Type B pancreatic cell (in vitro differentiated cells): ENCODE measurements around the gene PPIL1. TPM values are rescaled to one million over a fixed set of nuclear protein-coding genes. Genes with fewer than 3 reads are reported as not detected.
A peak's percentile ranks its signal among the peaks of the same experiment; 100 is the strongest.

Source experiments
- DNase-seq: peaks from one replicate; pipeline ENCODE4 v3.0.0; 2021; ENCODE audit warnings: mixed read lengths; ENCODE audit not compliant: unreplicated experiment; ENCODE audit errors: extremely low spot score
- H3K27ac Mint-ChIP-seq: 2 replicates; pipeline ENCODE4 v1.8.0; 2021; ENCODE audit warnings: mild to moderate bottlenecking, mixed read lengths
- H3K27me3 Mint-ChIP-seq: 2 replicates; pipeline ENCODE4 v1.8.0; 2021; ENCODE audit warnings: mixed read lengths
- H3K36me3 Mint-ChIP-seq: 2 replicates; pipeline ENCODE4 v1.8.0; 2021; ENCODE audit warnings: mixed read lengths
- H3K4me1 Mint-ChIP-seq: one replicate; pipeline ENCODE4 v1.8.0; 2021; ENCODE audit warnings: mixed read lengths; ENCODE audit not compliant: unreplicated experiment
- H3K4me3 Mint-ChIP-seq: 2 replicates; pipeline ENCODE4 v1.8.0; 2021; ENCODE audit warnings: mild to moderate bottlenecking, mixed read lengths
- H3K9me3 Mint-ChIP-seq: 2 replicates; pipeline ENCODE4 v1.8.0; 2021; ENCODE audit warnings: mixed read lengths
- total RNA-seq: library from RNA; stranded (reverse); gene quantifications from 2 replicates; pipeline ENCODE4 v1.2.1, GENCODE V29; 2021; ENCODE audit warnings: low replicate concordance
- TF ChIP-seq, protein P1 (sequence below): fragments of 200-600 bp; sonication (generic); conservative IDR thresholded peaks from 2 replicates; pipeline ENCODE4 v1.5.0; 2021; ENCODE audit warnings: antibody characterized with exemption, mild to moderate bottlenecking

PPIL1 gene
- total RNA-seq, 1 donor from 2014 or later: 50.4 TPM

DNA sequence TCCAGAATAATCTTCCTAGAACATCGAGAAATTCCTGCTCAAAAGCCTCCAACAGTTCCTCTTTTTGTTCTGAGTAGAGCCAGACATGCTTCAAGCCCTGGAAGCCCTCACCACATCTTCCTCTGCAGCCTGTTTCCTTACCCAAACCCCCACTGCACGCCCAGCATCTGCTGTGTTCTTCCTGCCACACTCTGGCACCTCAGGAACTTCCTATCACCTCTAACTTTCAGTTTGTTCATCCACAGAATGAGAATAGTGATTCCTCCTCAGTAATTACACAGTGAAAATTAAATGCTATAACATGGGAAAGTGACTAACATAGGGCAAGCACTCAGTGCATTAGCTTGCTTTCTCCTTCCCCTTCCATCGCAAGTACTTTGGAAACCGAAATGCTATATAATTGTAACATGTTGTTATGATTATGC, 37.4 kb upstream of the PPIL1 start:
- Mint-ChIP-seq H3K27ac (no peak overlapping the region), H3K4me3 (no peak overlapping the region), H3K9me3 (no peaks in the 10 kb centered on the region), H3K4me1 (peaks cover 29% of the 10 kb centered on the region), H3K27me3 (no peaks in the 10 kb centered on the region), H3K36me3 (peaks cover 23% of the 10 kb centered on the region)
- DNase-seq: no peak
- TF ChIP-seq, protein P1, sequence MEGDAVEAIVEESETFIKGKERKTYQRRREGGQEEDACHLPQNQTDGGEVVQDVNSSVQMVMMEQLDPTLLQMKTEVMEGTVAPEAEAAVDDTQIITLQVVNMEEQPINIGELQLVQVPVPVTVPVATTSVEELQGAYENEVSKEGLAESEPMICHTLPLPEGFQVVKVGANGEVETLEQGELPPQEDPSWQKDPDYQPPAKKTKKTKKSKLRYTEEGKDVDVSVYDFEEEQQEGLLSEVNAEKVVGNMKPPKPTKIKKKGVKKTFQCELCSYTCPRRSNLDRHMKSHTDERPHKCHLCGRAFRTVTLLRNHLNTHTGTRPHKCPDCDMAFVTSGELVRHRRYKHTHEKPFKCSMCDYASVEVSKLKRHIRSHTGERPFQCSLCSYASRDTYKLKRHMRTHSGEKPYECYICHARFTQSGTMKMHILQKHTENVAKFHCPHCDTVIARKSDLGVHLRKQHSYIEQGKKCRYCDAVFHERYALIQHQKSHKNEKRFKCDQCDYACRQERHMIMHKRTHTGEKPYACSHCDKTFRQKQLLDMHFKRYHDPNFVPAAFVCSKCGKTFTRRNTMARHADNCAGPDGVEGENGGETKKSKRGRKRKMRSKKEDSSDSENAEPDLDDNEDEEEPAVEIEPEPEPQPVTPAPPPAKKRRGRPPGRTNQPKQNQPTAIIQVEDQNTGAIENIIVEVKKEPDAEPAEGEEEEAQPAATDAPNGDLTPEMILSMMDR: no peak

DNA sequence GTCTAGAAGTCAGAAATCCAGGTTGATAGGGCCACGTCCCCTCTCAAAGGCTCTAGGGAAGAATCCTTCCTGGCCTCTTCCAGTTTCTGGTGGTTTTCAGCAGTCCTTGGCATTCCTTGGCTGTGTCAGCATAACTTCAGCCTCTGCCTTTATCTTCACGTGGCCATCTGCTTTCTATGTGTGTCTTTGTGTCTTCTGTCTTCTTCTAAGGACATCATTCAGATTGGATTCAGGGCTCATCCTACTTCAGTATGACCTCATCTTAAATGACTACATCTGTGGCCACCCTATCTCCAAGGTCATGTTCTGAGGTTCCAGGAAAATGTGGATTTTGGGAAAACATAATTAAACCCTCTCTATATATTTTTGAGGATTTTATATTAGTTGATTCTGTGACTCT, 34.1 kb upstream of the PPIL1 start:
- TF ChIP-seq, protein P1: no peak
- H3K27me3 Mint-ChIP-seq: no peaks in the 10 kb centered on the region

DNA sequence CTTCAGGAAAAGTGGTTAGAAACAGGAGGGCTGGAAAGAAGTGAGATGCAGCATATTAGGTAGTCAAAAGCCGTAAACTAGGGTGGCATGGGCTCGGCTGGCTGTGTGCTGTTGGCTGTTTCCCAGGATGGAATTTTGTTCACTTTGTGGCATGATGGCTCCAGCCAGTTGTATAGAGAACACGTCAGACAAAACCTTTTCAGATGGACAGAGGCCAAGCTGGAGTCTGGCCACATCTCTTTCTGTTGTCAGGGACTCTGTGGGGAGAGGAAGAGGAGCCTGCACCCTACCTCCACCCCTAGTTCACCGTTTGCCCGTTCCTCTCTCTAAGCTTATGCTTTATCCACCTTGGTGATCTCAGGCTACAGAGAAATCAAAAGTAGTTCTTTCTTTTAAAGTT, 33.2 kb upstream of the PPIL1 start:
- peaks cover 23% of the 10 kb centered on the region for H3K36me3 Mint-ChIP-seq
- H3K4me1 Mint-ChIP-seq: peaks cover 12% of the 10 kb centered on the region
- no peaks in the 10 kb centered on the region for H3K27me3 Mint-ChIP-seq
- H3K27ac Mint-ChIP-seq: peak overlapping the region; percentile 32
- no peak overlapping the region for H3K4me3 Mint-ChIP-seq
- DNase-seq: no peak
- TF ChIP-seq, protein P1: no peak
- no peaks in the 10 kb centered on the region for H3K9me3 Mint-ChIP-seq

More for the DNA sequence above, 34.1 kb upstream of the PPIL1 start:
- Mint-ChIP-seq H3K4me3 (no peak overlapping the region), H3K9me3 (no peaks in the 10 kb centered on the region), H3K36me3 (peaks cover 20% of the 10 kb centered on the region), H3K4me1 (peaks cover 12% of the 10 kb centered on the region), H3K27ac (no peak overlapping the region)
- no peak for DNase-seq

DNA sequence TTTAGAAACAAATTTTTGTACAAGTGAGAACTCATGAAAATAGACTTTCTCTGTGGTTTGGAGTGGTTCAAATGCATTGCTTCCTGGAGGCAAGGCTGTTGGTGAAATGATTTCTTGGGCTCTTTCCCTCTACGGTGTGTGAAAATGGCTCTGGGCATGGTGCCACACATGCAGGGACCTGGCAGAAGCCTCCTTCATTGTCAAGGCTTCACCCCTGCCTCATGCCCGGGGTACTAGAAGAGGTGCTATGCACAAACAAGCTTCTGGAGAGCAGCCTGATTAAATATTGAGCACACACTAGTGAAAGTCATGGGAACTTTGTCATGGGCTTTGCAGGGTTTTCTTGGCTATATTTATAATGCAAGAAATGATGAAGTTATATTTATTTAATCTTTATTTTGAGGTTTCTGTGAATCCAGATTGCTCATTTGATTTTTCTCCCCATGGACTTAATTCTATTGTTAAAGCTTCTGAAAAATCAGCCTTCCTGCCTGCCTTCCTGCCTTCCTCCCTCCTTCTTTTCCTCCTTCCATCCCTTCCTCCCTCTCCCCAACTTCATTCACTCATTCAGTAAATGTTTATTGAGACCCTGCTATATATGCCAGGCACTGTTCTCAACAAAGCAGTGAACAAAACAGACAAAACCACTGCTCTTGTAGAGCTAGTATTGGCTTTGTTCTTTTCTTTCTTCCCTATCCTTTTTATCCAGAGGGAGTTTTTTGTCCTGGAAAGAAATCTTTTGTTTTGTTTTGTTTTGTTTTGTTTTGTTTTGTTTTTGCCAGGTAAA, 32.1 kb upstream of the PPIL1 start:
- no peaks in the 10 kb centered on the region for H3K9me3 Mint-ChIP-seq
- peaks cover 23% of the 10 kb centered on the region for H3K36me3 Mint-ChIP-seq
- no peak for DNase-seq
- H3K4me3 Mint-ChIP-seq: no peak overlapping the region
- H3K27ac Mint-ChIP-seq: no peak overlapping the region
- peaks cover 7% of the 10 kb centered on the region for H3K4me1 Mint-ChIP-seq
- H3K27me3 Mint-ChIP-seq: no peaks in the 10 kb centered on the region
- TF ChIP-seq, protein P1: no peak

DNA sequence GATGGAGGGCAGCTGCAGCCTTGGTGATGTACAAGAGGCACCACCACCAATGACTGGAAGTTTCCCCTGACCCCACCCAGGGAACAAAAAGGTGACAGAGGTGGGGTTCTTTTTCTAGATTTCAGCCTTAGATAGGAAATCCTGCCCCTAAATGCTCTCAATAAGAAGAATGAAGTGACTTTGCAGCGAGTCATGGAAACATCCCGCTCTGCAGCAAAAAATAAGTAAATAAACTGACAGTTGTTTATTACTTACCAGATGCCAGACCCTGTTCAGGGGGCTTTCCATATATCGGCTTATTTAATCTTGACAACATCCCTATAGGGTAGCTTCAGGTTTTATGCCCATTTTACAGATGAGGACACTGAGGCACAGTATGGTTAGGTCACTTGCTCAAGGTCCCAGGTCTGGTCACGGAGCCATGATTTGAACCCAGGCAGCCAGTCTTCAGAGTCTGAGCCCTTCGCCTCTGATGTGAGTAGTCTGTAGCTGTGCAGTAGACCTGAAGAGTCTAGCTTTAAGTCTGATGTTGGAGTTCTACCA, 30.3 kb upstream of the PPIL1 start:
- peaks cover 6% of the 10 kb centered on the region for H3K4me1 Mint-ChIP-seq
- H3K4me3 Mint-ChIP-seq: no peak overlapping the region
- H3K9me3 Mint-ChIP-seq: no peaks in the 10 kb centered on the region
- no peak for DNase-seq
- TF ChIP-seq, protein P1: no peak
- H3K27me3 Mint-ChIP-seq: no peaks in the 10 kb centered on the region
- H3K27ac Mint-ChIP-seq: no peak overlapping the region
- peaks cover 21% of the 10 kb centered on the region for H3K36me3 Mint-ChIP-seq
